ENCODE results near the gene ADAMTS17. TPM values are rescaled to one million over a fixed set of nuclear protein-coding genes. Genes with fewer than 3 reads are reported as not detected.

ADAMTS17 gene
- total RNA-seq, 1 experiment from 2014 or later: 1.5 TPM

- intact Hi-C loops (cut with micrococcal nuclease; ENCODE audit: unreplicated experiment): no loop called here
- no peak for TF ChIP-seq CTCF (IDR thresholded peaks at IDR 0.05; ENCODE audit: insufficient read depth in 1 of 2, low read depth in 1 of 2, low read length in 1 of 2, severe bottlenecking in 1 of 2, unreplicated experiment in 1 of 2)
- no peak overlapping the region for H3K4me3 Mint-ChIP-seq (ENCODE audit: unreplicated experiment)
- ChIA-PET CTCF (no interaction called here), POLR2A (no interaction called here)
- H3K9me3 ChIP-seq: no peaks in the 10 kb centered on the region
- no peaks in the 10 kb centered on the region for H3K36me3 ChIP-seq (ENCODE audit: control insufficient read depth, insufficient read depth, low read length)
- peaks cover 27% of the 10 kb centered on the region for H3K9me3 Mint-ChIP-seq (ENCODE audit: unreplicated experiment)
- no peak overlapping the region for H3K4me3 ChIP-seq (ENCODE audit: low read depth, low read length)
- no peaks in the 10 kb centered on the region for H3K27me3 Mint-ChIP-seq (ENCODE audit: insufficient read depth, unreplicated experiment)
- no peak overlapping the region for H3K27ac Mint-ChIP-seq (ENCODE audit: unreplicated experiment)
- H3K36me3 Mint-ChIP-seq (ENCODE audit: insufficient read depth, unreplicated experiment): no peaks in the 10 kb centered on the region
- peak in 1 of 2 experiments; percentile 2 for DNase-seq
- H3K4me1 ChIP-seq: no peaks in the 10 kb centered on the region
- no TSS peak for BruUV-seq (replicated peaks)
- no peaks in the 10 kb centered on the region for H3K27me3 ChIP-seq (replicated peaks; ENCODE audit: control insufficient read depth, insufficient read depth, low read length)
- peaks cover 6% of the 10 kb centered on the region for H3K4me1 Mint-ChIP-seq (ENCODE audit: low read depth, unreplicated experiment)
These were observed 237.9 kb downstream of the ADAMTS17 start for GRCh38 chr15:100103828-100104227.

- ChIA-PET POLR2A (no interaction called here), CTCF (no interaction called here)
- no peaks in the 10 kb centered on the region for H3K27me3 Mint-ChIP-seq (ENCODE audit: insufficient read depth, unreplicated experiment)
- H3K27ac Mint-ChIP-seq (ENCODE audit: unreplicated experiment): no peak overlapping the region
- Histone ChIP-seq H3K27me3 (replicated peaks; ENCODE audit: control insufficient read depth, insufficient read depth, low read length) (no peaks in the 10 kb centered on the region), H3K4me1 (no peaks in the 10 kb centered on the region), H3K4me3 (ENCODE audit: low read depth, low read length) (no peak overlapping the region), H3K9me3 (no peaks in the 10 kb centered on the region), H3K36me3 (ENCODE audit: control insufficient read depth, insufficient read depth, low read length) (no peaks in the 10 kb centered on the region)
- no peaks in the 10 kb centered on the region for H3K36me3 Mint-ChIP-seq (ENCODE audit: insufficient read depth, unreplicated experiment)
- H3K4me3 Mint-ChIP-seq (ENCODE audit: unreplicated experiment): no peak overlapping the region
- BruUV-seq (replicated peaks): no TSS peak
- intact Hi-C loops (cut with micrococcal nuclease; ENCODE audit: unreplicated experiment): no loop called here
- no peak for TF ChIP-seq CTCF (IDR thresholded peaks at IDR 0.05; ENCODE audit: insufficient read depth in 1 of 2, low read depth in 1 of 2, low read length in 1 of 2, severe bottlenecking in 1 of 2, unreplicated experiment in 1 of 2)
- H3K4me1 Mint-ChIP-seq (ENCODE audit: low read depth, unreplicated experiment): peaks cover 6% of the 10 kb centered on the region
- peak in 1 of 2 experiments; percentile 3 for DNase-seq
- peaks cover 22% of the 10 kb centered on the region for H3K9me3 Mint-ChIP-seq (ENCODE audit: unreplicated experiment)
These were observed 240.2 kb downstream of the ADAMTS17 start for GRCh38 chr15:100101426-100102089.

GRCh38 chr15:100100926-100101325, 240.8 kb downstream of the ADAMTS17 start:
- CTCF ChIA-PET: no interaction called here
- H3K27ac Mint-ChIP-seq (ENCODE audit: unreplicated experiment): no peak overlapping the region

More at GRCh38 chr15:100100926-100101325, 240.8 kb downstream of the ADAMTS17 start:
- DNase-seq: no peak
- no peaks in the 10 kb centered on the region for H3K4me1 ChIP-seq
- no TSS peak for BruUV-seq (replicated peaks)
- H3K9me3 ChIP-seq: no peaks in the 10 kb centered on the region
- no peaks in the 10 kb centered on the region for H3K36me3 ChIP-seq (ENCODE audit: control insufficient read depth, insufficient read depth, low read length)
- POLR2A ChIA-PET: no interaction called here
- intact Hi-C loops (cut with micrococcal nuclease; ENCODE audit: unreplicated experiment): no loop called here
- H3K27me3 Mint-ChIP-seq (ENCODE audit: insufficient read depth, unreplicated experiment): no peaks in the 10 kb centered on the region
- H3K9me3 Mint-ChIP-seq (ENCODE audit: unreplicated experiment): peaks cover 22% of the 10 kb centered on the region
- H3K4me3 ChIP-seq (ENCODE audit: low read depth, low read length): no peak overlapping the region
- TF ChIP-seq CTCF (IDR thresholded peaks at IDR 0.05; ENCODE audit: insufficient read depth in 1 of 2, low read depth in 1 of 2, low read length in 1 of 2, severe bottlenecking in 1 of 2, unreplicated experiment in 1 of 2): no peak
- H3K27me3 ChIP-seq (replicated peaks; ENCODE audit: control insufficient read depth, insufficient read depth, low read length): no peaks in the 10 kb centered on the region
- no peak overlapping the region for H3K4me3 Mint-ChIP-seq (ENCODE audit: unreplicated experiment)
- H3K36me3 Mint-ChIP-seq (ENCODE audit: insufficient read depth, unreplicated experiment): no peaks in the 10 kb centered on the region
- H3K4me1 Mint-ChIP-seq (ENCODE audit: low read depth, unreplicated experiment): peaks cover 6% of the 10 kb centered on the region
